Right lobe of liver (tissue), 4 donors: ENCODE data around the gene OR13J1.

Experiments used
- CTCF ChIP-seq, 4 donors: fragments of 200-600 bp in 3 of 4; fragments of 450-650 bp in 1 of 4; IDR thresholded peaks; one replicate each; pipeline versions ENCODE4 v1.5.1 to v1.8.0; 2016 to 2022; ENCODE audit warnings: antibody characterized with exemption in 4 of 4, mild to moderate bottlenecking in 2 of 4
- POLR2A ChIP-seq: fragments of 450-650 bp; IDR thresholded peaks from one replicate; pipeline ENCODE4 v1.6.1; 2017; ENCODE audit warnings: antibody characterized with exemption, mild to moderate bottlenecking
- donor health status: DM: no; HTN: no; CAD: no.
- donor health status: DM: no; HTN: no; CAD: no.
- donor health status: DM: no; HTN: yes; CAD: no.

DNA sequence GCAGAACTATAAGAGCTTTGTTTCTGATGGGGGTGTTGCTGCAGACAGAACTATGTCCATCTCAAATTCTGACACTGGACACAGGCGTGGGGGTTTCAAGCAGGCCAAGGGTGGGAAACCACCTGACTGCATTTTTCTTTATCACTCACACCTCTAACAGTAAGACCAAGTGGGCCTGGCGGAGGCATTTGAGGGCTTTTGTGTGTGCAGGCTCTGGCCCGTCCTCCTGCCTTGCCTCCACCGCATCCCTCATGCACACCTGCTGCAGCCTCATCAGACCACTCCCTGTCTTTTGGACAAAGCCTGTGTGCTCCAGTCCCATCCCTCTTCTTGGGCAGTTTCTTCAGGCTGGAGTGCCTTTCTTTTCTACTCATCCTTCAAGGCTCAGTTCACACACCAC, 7.9 kb downstream of the OR13J1 start:
- no peak for TF ChIP-seq POLR2A
- TF ChIP-seq CTCF (IDR thresholded peaks at IDR 0.05), result no peak
